Prostate gland (tissue), 2 donors: ENCODE measurements around the gene RNF40.

Experiments used
- CTCF ChIP-seq, 4 experiments: fragments of 200-600 bp in 2 of 4; fragments of 450-650 bp in 2 of 4; sonication (generic) in 2 of 4; IDR thresholded peaks; 1 replicate in 3 of 4; 2 replicates in 1 of 4; pipeline ENCODE4 v1.5.1; 2016 to 2019; ENCODE audit warnings: antibody characterized with exemption in 4 of 4, mild to moderate bottlenecking in 2 of 4, moderate library complexity in 2 of 4
- POLR2A ChIP-seq: fragments of 450-650 bp; IDR thresholded peaks from one replicate; pipeline ENCODE4 v1.6.1; 2016; ENCODE audit warnings: antibody characterized with exemption, mild to moderate bottlenecking

GRCh38 chr16:30775392-30776188 is 13.5 kb downstream of the RNF40 start:
- TF ChIP-seq CTCF (IDR thresholded peaks at IDR 0.05) (no peak), POLR2A (no peak)
